HepG2 (cell line): ENCODE results near the gene TMC8. TPM values are rescaled to one million over a fixed set of nuclear protein-coding genes. Genes with fewer than 3 reads are reported as not detected.
A peak's percentile ranks its signal among the peaks of the same experiment; 100 is the strongest.

Source experiments
- AGO1 ChIP-seq: fragments of 200-400 bp; formaldehyde crosslinking; IDR thresholded peaks from 2 replicates; pipeline ENCODE4 v1.6.1; 2017; ENCODE audit warnings: mild to moderate bottlenecking, low read depth, low read length, moderate library complexity; ENCODE audit not compliant: poor library complexity, severe bottlenecking
- CREB1 ChIP-seq, 2 experiments: fragments of 450-650 bp in 1 of 2; IDR thresholded peaks; 2 replicates each; pipeline ENCODE4 v1.6.1; 2016 to 2017; ENCODE audit warnings: control low read depth in 1 of 2, mild to moderate bottlenecking in 1 of 2, missing compliant biosample characterization in 1 of 2, missing genetic modification characterization in 1 of 2
- CREB3 ChIP-seq: sonication (generic); formaldehyde crosslinking; IDR thresholded peaks from 2 replicates; pipeline ENCODE4 v1.5.0; 2020; ENCODE audit warnings: missing genetic modification reagents
- ERF ChIP-seq: IDR thresholded peaks from 2 replicates; pipeline ENCODE4 v1.6.1; 2018; ENCODE audit warnings: missing biosample characterization, missing genetic modification reagents
- HNRNPK ChIP-seq: fragments of 200-400 bp; formaldehyde crosslinking; IDR thresholded peaks from 2 replicates; pipeline ENCODE4 v1.6.1; 2018; ENCODE audit warnings: low read length, low read depth, moderate library complexity, mild to moderate bottlenecking; ENCODE audit not compliant: poor library complexity, severe bottlenecking
- MED1 ChIP-seq: sonication (generic); formaldehyde crosslinking; IDR thresholded peaks from 2 replicates; pipeline ENCODE4 v1.4.0; 2020; ENCODE audit warnings: missing genetic modification reagents
- PHF20 ChIP-seq: sonication (generic); formaldehyde crosslinking; IDR thresholded peaks from 2 replicates; pipeline ENCODE4 v1.5.0; 2020; ENCODE audit warnings: mild to moderate bottlenecking, missing genetic modification reagents
- RXRA ChIP-seq: sonication (generic); formaldehyde crosslinking; IDR thresholded peaks from 2 replicates; pipeline ENCODE4 v1.5.1; 2020; ENCODE audit warnings: missing genetic modification reagents
- SAP130 ChIP-seq: IDR thresholded peaks from 2 replicates; pipeline ENCODE4 v1.6.1; 2016; ENCODE audit warnings: low read depth
- SRSF1 ChIP-seq: fragments of 200-400 bp; formaldehyde crosslinking; optimal IDR thresholded peaks from 2 replicates; pipeline ENCODE3; 2017; ENCODE audit warnings: mild to moderate bottlenecking, low read depth, low read length, moderate library complexity
- XBP1 ChIP-seq: sonication (generic); formaldehyde crosslinking; IDR thresholded peaks from 2 replicates; pipeline ENCODE4 v1.5.0; 2020; ENCODE audit warnings: missing genetic modification reagents
- ZKSCAN8 ChIP-seq: IDR thresholded peaks from 2 replicates; pipeline ENCODE4 v1.6.1; 2016; ENCODE audit warnings: borderline replicate concordance, missing genetic modification reagents, missing compliant biosample characterization
- ZNF207 ChIP-seq: fragments of 450-650 bp; IDR thresholded peaks from 2 replicates; pipeline ENCODE4 v1.6.1; 2016; ENCODE audit warnings: antibody characterized with exemption, borderline replicate concordance
- ZNF232 ChIP-seq: sonication (generic); formaldehyde crosslinking; IDR thresholded peaks from 2 replicates; pipeline ENCODE4 v1.4.0; 2020; ENCODE audit warnings: missing genetic modification reagents, borderline replicate concordance
- ZNF44 ChIP-seq: sonication (generic); formaldehyde crosslinking; IDR thresholded peaks from 2 replicates; pipeline ENCODE4 v1.5.1; 2020; ENCODE audit warnings: mild to moderate bottlenecking, missing genetic modification reagents
- ZNF501 ChIP-seq: sonication (generic); formaldehyde crosslinking; IDR thresholded peaks from 2 replicates; pipeline ENCODE4 v1.5.1; 2020; ENCODE audit warnings: mild to moderate bottlenecking, moderate library complexity, missing genetic modification reagents
- ZNF546 ChIP-seq: sonication (generic); formaldehyde crosslinking; conservative IDR thresholded peaks from 2 replicates; pipeline ENCODE4 v1.8.1; 2023; ENCODE audit warnings: mild to moderate bottlenecking, missing genetic modification reagents
- ZNF780A ChIP-seq: sonication (generic); formaldehyde crosslinking; IDR thresholded peaks from 2 replicates; pipeline ENCODE4 v1.8.0; 2022; ENCODE audit warnings: mild to moderate bottlenecking, missing genetic modification reagents, moderate library complexity
- ZSCAN30 ChIP-seq: sonication (generic); formaldehyde crosslinking; IDR thresholded peaks from 2 replicates; pipeline ENCODE4 v1.5.0; 2020; ENCODE audit warnings: mild to moderate bottlenecking, missing genetic modification reagents
- polyA plus RNA-seq, 8 experiments: library from polyadenylated mRNA; depleted of rRNA in 3 of 8; stranded (reverse) in 7 of 8; unstranded in 1 of 8; fragments of >200 nt; fragmentation: Illumina TruSeq in 4 of 8; extraction: Trizol in 4 of 8; gene quantifications; 2 replicates each; pipeline versions ENCODE4 v1.2.1 to v1.2.3, GENCODE V29; 2011 to 2016; ENCODE audit warnings: low read depth in 4 of 8, missing spikeins in 1 of 8, mixed read lengths in 1 of 8; ENCODE audit not compliant: insufficient read depth in 1 of 8
- total RNA-seq, 5 experiments: library from RNA; depleted of rRNA; stranded (reverse); fragments of >200 nt; fragmentation: Illumina TruSeq; extraction: Trizol; gene quantifications; 2 replicates each; pipeline ENCODE4 v1.2.3, GENCODE V29; 2016; ENCODE audit warnings: low read depth in 1 of 5
- TF ChIP-seq, protein P1 (sequence below): sonication (generic); formaldehyde crosslinking; IDR thresholded peaks from 2 replicates; pipeline ENCODE4 v1.5.0; 2020; ENCODE audit warnings: mild to moderate bottlenecking, missing genetic modification reagents, moderate library complexity
- TF ChIP-seq, protein P2 (sequence below): sonication (generic); formaldehyde crosslinking; IDR thresholded peaks from 2 replicates; pipeline ENCODE4 v1.8.0; 2022; ENCODE audit warnings: mild to moderate bottlenecking, missing genetic modification reagents; ENCODE audit not compliant: insufficient replicate concordance
- TF ChIP-seq, protein P3 (sequence below): sonication (generic); formaldehyde crosslinking; IDR thresholded peaks from 2 replicates; pipeline ENCODE4 v1.8.0; 2022; ENCODE audit warnings: mild to moderate bottlenecking, missing genetic modification reagents, borderline replicate concordance
- TF ChIP-seq, protein P4 (sequence below): sonication (generic); formaldehyde crosslinking; IDR thresholded peaks from 2 replicates; pipeline ENCODE4 v1.8.0; 2023; ENCODE audit warnings: mild to moderate bottlenecking, missing genetic modification reagents

TMC8 gene
- total and polyA plus RNA-seq, 2 of the 13 experiments (the other 11 are each of a cell fraction or from before 2014, with no cell fraction given), result 0.53 to 7.8 TPM

DNA sequence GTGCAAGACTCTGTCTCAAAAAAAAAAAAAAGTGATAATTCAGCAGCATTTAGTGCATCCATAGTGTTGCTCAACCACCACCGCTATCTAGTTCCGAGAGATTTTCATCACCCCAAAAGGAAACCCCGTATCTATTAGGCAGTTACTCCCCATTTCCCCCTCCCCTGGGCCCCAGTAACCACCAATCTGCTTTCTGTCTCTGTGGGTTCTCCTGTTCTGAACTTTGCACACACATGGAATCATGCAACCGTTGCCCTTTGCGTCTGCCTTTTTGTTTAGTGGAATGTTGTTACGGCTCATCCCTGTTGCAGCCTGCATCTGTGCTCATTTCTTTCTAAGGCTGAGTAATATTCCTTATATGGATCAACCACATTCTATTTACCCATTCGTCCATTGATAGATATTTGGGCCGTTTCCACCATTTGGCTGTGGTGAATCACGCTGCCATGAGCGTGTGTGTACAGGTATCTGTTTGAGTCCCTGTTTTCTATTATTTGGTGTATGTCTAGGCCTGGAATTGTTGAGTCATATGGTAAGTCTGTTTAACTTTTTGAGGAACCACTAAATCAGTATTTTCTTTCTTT is 29.1 kb downstream of the TMC8 start (continued):
- TF ChIP-seq RXRA (CRISPR knock-in tag) (peak; percentile 29; the same call in 1 of the 2 replicates), ZNF232 (0 out of 2 replicates have a peak, but pooled peaks have one; percentile 14), SAP130 (CRISPR knock-in tag) (peak; percentile 65), MED1 (CRISPR knock-in tag) (peak; percentile 45; the same call in 1 of the 2 replicates), SRSF1 (no peak), ZNF546 (CRISPR knock-in tag) (no peak), ZNF44 (CRISPR knock-in tag) (0 out of 2 replicates have a peak, but pooled peaks have one; percentile 71), ZNF780A (CRISPR knock-in tag) (0 out of 2 replicates have a peak, but pooled peaks have one; percentile 53), ZNF207 (no peak), PHF20 (CRISPR knock-in tag) (peak; percentile 24; the same call in 1 of the 2 replicates), HNRNPK (no peak), CREB3 (CRISPR knock-in tag) (no peak), ERF (CRISPR knock-in tag) (no peak; the same call in 1 of the 2 replicates), XBP1 (CRISPR knock-in tag) (0 out of 2 replicates have a peak, but pooled peaks have one; percentile 35), ZNF501 (CRISPR knock-in tag) (peak; percentile 67; the same call in 1 of the 2 replicates), ZKSCAN8 (CRISPR knock-in tag) (peak; percentile 70; the same call in 1 of the 2 replicates), CREB1 (IDR thresholded peaks at IDR 0.05) (no peak), CREB1 (CRISPR knock-in tag; IDR thresholded peaks at IDR 0.05) (no peak; the same call in 1 of the 2 replicates), ZSCAN30 (CRISPR knock-in tag) (no peak), AGO1 (no peak)
- TF ChIP-seq, protein P1, sequence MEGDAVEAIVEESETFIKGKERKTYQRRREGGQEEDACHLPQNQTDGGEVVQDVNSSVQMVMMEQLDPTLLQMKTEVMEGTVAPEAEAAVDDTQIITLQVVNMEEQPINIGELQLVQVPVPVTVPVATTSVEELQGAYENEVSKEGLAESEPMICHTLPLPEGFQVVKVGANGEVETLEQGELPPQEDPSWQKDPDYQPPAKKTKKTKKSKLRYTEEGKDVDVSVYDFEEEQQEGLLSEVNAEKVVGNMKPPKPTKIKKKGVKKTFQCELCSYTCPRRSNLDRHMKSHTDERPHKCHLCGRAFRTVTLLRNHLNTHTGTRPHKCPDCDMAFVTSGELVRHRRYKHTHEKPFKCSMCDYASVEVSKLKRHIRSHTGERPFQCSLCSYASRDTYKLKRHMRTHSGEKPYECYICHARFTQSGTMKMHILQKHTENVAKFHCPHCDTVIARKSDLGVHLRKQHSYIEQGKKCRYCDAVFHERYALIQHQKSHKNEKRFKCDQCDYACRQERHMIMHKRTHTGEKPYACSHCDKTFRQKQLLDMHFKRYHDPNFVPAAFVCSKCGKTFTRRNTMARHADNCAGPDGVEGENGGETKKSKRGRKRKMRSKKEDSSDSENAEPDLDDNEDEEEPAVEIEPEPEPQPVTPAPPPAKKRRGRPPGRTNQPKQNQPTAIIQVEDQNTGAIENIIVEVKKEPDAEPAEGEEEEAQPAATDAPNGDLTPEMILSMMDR (CRISPR knock-in tag), result no peak
- TF ChIP-seq, protein P2, sequence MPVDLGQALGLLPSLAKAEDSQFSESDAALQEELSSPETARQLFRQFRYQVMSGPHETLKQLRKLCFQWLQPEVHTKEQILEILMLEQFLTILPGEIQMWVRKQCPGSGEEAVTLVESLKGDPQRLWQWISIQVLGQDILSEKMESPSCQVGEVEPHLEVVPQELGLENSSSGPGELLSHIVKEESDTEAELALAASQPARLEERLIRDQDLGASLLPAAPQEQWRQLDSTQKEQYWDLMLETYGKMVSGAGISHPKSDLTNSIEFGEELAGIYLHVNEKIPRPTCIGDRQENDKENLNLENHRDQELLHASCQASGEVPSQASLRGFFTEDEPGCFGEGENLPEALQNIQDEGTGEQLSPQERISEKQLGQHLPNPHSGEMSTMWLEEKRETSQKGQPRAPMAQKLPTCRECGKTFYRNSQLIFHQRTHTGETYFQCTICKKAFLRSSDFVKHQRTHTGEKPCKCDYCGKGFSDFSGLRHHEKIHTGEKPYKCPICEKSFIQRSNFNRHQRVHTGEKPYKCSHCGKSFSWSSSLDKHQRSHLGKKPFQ (CRISPR knock-in tag), result no peak
- TF ChIP-seq, protein P3, sequence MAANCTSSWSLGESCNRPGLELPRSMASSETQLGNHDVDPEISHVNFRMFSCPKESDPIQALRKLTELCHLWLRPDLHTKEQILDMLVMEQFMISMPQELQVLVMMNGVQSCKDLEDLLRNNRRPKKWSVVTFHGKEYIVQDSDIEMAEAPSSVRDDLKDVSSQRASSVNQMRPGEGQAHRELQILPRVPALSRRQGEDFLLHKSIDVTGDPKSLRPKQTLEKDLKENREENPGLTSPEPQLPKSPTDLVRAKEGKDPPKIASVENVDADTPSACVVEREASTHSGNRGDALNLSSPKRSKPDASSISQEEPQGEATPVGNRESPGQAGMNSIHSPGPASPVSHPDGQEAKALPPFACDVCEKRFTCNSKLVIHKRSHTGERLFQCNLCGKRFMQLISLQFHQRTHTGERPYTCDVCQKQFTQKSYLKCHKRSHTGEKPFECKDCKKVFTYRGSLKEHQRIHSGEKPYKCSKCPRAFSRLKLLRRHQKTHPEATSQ, result no peak
- TF ChIP-seq, protein P4, sequence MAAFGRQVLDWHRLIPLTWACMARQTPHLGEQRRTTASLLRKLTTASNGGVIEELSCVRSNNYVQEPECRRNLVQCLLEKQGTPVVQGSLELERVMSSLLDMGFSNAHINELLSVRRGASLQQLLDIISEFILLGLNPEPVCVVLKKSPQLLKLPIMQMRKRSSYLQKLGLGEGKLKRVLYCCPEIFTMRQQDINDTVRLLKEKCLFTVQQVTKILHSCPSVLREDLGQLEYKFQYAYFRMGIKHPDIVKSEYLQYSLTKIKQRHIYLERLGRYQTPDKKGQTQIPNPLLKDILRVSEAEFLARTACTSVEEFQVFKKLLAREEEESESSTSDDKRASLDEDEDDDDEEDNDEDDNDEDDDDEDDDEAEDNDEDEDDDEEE (CRISPR knock-in tag), result no peak
